Prostate gland (tissue), 2 donors: Measurements from ENCODE around the gene PITPNC1. TPM values are rescaled to one million over a fixed set of nuclear protein-coding genes. Genes with fewer than 3 reads are reported as not detected.

ENCODE experiments used
- DNase-seq: peaks from one replicate; pipeline ENCODE4 v3.0.0-alpha.2; 2019; ENCODE audit warnings: low spot score
- H3K27ac ChIP-seq, 2 donors: fragments of 200-600 bp; sonication (generic); 2 replicates each; pipeline ENCODE4 v1.5.1; 2017 to 2019
- H3K27me3 ChIP-seq: fragments of 200-600 bp; sonication (generic); replicated peaks from 2 replicates; pipeline ENCODE4 v1.5.1; 2019; ENCODE audit not compliant: insufficient read depth
- H3K36me3 ChIP-seq, 2 donors: fragments of 200-600 bp; sonication (generic); 1 replicate in 1 of 2; 2 replicates in 1 of 2; pipeline versions ENCODE4 v1.5.1 to v1.8.1; 2017 to 2019
- H3K4me1 ChIP-seq: fragments of 200-600 bp; sonication (generic); replicated peaks from 2 replicates; pipeline ENCODE4 v1.5.1; 2019
- H3K4me3 ChIP-seq, 2 donors: fragments of 200-600 bp; sonication (generic); 2 replicates each; pipeline ENCODE4 v1.5.1; 2017 to 2019
- H3K9me3 ChIP-seq: fragments of 200-600 bp; sonication (generic); 2 replicates; pipeline ENCODE4 v1.5.1; 2017
- POLR2A ChIP-seq: fragments of 450-650 bp; IDR thresholded peaks from one replicate; pipeline ENCODE4 v1.6.1; 2016; ENCODE audit warnings: antibody characterized with exemption, mild to moderate bottlenecking
- POLR2AphosphoS5 ChIP-seq: sonication (generic); formaldehyde crosslinking; IDR thresholded peaks from one replicate; pipeline ENCODE4 v1.6.1; 2017; ENCODE audit warnings: antibody characterized with exemption
- WGBS: methylation state at CpG from one replicate; pipeline ENCODE4 v1.1.5; 2018; 5-methylcytosine and 5-hydroxymethylcytosine counted together
- intact Hi-C: fragments of 100-400 bp; cut with DNase I; formaldehyde crosslinking; loops from one replicate; pipeline ENCODE4 v1.14.2; 2022
- total RNA-seq, 2 donors: library from RNA; depleted of rRNA; stranded (reverse); fragments of >200 nt; gene quantifications; one replicate each; pipeline ENCODE4 v1.1.0, GENCODE V29; 2016
- TF ChIP-seq, protein P1 (sequence below), 4 experiments: fragments of 200-600 bp in 2 of 4; fragments of 450-650 bp in 2 of 4; sonication (generic) in 2 of 4; IDR thresholded peaks; 1 replicate in 3 of 4; 2 replicates in 1 of 4; pipeline ENCODE4 v1.5.1; 2016 to 2019; ENCODE audit warnings: antibody characterized with exemption in 4 of 4, mild to moderate bottlenecking in 2 of 4, moderate library complexity in 2 of 4

Gene PITPNC1
- total RNA-seq, 2 donors from 2014 or later, result 10.1 to 12.9 TPM

DNA sequence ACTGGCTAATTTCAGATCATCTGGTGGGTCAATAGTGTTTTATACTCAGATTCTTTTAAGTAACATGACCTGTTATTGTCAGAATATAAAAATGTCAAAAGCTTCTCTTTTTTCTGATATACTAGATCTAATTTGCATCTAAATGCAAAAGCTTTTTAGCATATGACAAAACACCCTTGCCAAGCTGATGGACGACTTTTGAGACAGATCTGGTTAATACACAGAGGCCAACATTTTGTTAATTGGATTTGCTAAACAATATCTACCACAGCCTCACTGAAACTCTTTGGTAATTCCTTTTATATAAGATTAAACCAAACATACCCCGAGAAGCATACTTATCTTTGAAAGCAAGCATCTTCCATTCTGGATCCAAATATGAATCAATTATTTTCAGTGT lies 330.4 kb downstream of the PITPNC1 start:
- H3K9me3 ChIP-seq, result no peaks in the 10 kb centered on the region
- TF ChIP-seq, protein P1, sequence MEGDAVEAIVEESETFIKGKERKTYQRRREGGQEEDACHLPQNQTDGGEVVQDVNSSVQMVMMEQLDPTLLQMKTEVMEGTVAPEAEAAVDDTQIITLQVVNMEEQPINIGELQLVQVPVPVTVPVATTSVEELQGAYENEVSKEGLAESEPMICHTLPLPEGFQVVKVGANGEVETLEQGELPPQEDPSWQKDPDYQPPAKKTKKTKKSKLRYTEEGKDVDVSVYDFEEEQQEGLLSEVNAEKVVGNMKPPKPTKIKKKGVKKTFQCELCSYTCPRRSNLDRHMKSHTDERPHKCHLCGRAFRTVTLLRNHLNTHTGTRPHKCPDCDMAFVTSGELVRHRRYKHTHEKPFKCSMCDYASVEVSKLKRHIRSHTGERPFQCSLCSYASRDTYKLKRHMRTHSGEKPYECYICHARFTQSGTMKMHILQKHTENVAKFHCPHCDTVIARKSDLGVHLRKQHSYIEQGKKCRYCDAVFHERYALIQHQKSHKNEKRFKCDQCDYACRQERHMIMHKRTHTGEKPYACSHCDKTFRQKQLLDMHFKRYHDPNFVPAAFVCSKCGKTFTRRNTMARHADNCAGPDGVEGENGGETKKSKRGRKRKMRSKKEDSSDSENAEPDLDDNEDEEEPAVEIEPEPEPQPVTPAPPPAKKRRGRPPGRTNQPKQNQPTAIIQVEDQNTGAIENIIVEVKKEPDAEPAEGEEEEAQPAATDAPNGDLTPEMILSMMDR (IDR thresholded peaks at IDR 0.05), result no peak
- no peak for TF ChIP-seq POLR2A
- TF ChIP-seq POLR2AphosphoS5, result no peak
- H3K27me3 ChIP-seq, result no peaks in the 10 kb centered on the region
- whole genome bisulfite sequencing, result 77% methylated on average over 2 of the region's 2 CpGs
- intact Hi-C loops, result no loop called here
- H3K4me1 ChIP-seq, result no peaks in the 10 kb centered on the region
- no peaks in the 10 kb centered on the region for H3K36me3 ChIP-seq
- H3K27ac ChIP-seq, result no peak overlapping the region
- DNase-seq, result no peak
- no peak overlapping the region for H3K4me3 ChIP-seq

DNA sequence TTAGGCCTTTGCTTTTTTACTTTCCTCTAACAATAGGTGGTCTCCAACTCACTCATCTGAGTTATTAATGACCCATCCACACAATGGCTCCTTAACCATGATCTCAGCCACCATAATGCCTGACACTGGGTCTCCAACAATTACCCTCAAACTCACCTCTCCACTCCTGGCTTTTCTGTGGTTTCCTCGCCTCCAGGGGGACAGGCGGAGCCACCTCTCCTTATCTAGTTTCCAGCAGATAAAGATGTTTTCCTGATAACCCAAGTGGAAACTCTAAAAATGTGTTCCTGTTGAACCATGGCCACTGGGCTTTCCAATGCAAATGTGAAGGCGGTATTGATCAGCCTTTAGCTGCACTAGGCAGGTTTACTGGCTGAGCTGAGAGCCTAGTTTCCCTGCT lies 331.3 kb downstream of the PITPNC1 start:
- no peaks in the 10 kb centered on the region for H3K4me1 ChIP-seq
- WGBS, result 93% methylated on average over 3 of the region's 3 CpGs
- DNase-seq, result no peak
- no peaks in the 10 kb centered on the region for H3K27me3 ChIP-seq
- H3K4me3 ChIP-seq, result no peak overlapping the region
- H3K36me3 ChIP-seq, result no peaks in the 10 kb centered on the region
- H3K27ac ChIP-seq, result no peak overlapping the region
- intact Hi-C loops, result no loop called here
- no peaks in the 10 kb centered on the region for H3K9me3 ChIP-seq
- no peak for TF ChIP-seq POLR2A
- TF ChIP-seq POLR2AphosphoS5, result no peak
- TF ChIP-seq, protein P1 (IDR thresholded peaks at IDR 0.05), result no peak

DNA sequence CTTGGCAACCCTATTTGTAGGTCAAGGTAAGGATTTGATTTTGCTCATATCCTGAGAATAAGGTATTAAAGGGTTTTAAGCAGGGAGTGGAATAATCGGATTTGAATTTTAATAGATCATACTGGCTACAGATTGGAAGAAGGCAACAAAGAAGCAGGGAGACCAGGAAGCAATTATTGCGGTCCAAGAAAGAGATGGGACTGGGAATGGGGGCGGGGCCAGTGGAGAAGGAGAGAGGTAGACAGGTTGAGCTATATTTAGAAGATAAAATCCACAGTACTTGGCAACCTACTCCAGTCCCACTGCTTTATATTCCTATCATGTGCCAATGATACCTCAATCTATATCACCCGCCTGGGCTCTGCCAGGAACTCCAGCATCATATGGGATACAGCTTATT lies 334.8 kb downstream of the PITPNC1 start:
- 65% methylated on average over 4 of the region's 4 CpGs for WGBS
- Histone ChIP-seq H3K4me1 (no peaks in the 10 kb centered on the region), H3K9me3 (no peaks in the 10 kb centered on the region), H3K36me3 (no peaks in the 10 kb centered on the region), H3K4me3 (no peak overlapping the region), H3K27ac (no peak overlapping the region), H3K27me3 (no peaks in the 10 kb centered on the region)
- intact Hi-C loops, result no loop called here
- TF ChIP-seq, protein P1 (IDR thresholded peaks at IDR 0.05), result no peak
- TF ChIP-seq POLR2A (no peak), POLR2AphosphoS5 (no peak)
- DNase-seq, result no peak

DNA sequence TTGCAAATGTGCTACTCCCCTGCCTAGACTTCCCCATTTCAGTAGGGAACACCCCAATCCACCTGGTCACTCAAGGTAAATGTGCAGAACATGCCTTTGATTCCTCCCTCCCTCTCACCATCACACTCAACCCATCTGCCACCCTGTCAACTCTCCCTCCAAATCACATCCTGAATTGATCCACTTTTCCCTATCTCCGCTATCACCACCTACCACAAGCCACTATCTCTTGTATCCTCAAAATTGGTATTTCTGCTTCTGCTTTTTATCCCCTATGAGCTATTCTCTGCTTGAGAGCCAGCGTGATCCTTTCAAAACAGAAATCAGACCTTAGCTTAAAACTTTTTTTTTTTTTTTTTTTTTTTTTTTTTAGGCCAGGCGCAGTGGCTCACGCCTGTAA lies 335.3 kb downstream of the PITPNC1 start:
- H3K27me3 ChIP-seq, result no peaks in the 10 kb centered on the region
- no peak overlapping the region for H3K27ac ChIP-seq
- 90% methylated on average over 4 of the region's 4 CpGs for WGBS
- no peaks in the 10 kb centered on the region for H3K9me3 ChIP-seq
- TF ChIP-seq, protein P1 (IDR thresholded peaks at IDR 0.05), result no peak
- TF ChIP-seq POLR2A (no peak), POLR2AphosphoS5 (no peak)
- no peaks in the 10 kb centered on the region for H3K36me3 ChIP-seq
- no peaks in the 10 kb centered on the region for H3K4me1 ChIP-seq
- DNase-seq, result no peak
- H3K4me3 ChIP-seq, result no peak overlapping the region
- intact Hi-C loops, result no loop called here

DNA sequence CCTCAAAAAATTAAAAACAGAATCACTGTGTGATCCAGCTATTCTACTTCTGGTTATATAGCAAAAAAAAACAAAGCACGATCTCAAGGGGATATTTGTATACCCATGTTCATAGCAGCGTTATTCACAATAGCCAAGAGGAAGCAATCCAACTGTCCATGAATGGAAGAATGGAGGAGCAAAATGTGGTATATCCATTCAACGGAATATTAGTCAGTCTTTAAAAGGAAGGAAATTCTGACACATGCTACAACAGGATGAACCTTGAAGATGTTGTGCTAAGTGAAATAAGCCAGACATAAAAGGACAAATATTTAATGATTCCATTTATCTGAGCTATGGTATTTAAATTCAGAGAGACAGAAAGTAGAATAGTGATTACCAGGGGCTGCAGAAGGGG lies 336.1 kb downstream of the PITPNC1 start:
- Histone ChIP-seq H3K27me3 (no peaks in the 10 kb centered on the region), H3K27ac (no peak overlapping the region), H3K4me3 (no peak overlapping the region), H3K36me3 (no peaks in the 10 kb centered on the region), H3K9me3 (no peaks in the 10 kb centered on the region), H3K4me1 (no peaks in the 10 kb centered on the region)
- intact Hi-C loops, result no loop called here
- TF ChIP-seq POLR2A, result no peak
- TF ChIP-seq, protein P1 (IDR thresholded peaks at IDR 0.05), result no peak
- TF ChIP-seq POLR2AphosphoS5, result no peak
- WGBS, result 95% methylated on average over 3 of the region's 3 CpGs
- DNase-seq, result no peak
